Ovary (tissue), 9 donors: ENCODE measurements around the gene GMPR. TPM values are rescaled to one million over a fixed set of nuclear protein-coding genes. Genes with fewer than 3 reads are reported as not detected.

Source experiments
- DNase-seq, 5 donors: peaks; one replicate each; pipeline ENCODE4 v3.0.0-alpha.2; 2019 to 2020
- H3K27ac ChIP-seq, 2 donors: fragments of 200-600 bp; one replicate each; pipeline versions ENCODE4 v1.5.1 to v1.8.0; 2019 to 2022
- H3K27me3 ChIP-seq: fragments of 200-600 bp; one replicate; pipeline ENCODE4 v1.8.0; 2022
- H3K36me3 ChIP-seq: fragments of 200-600 bp; sonication (generic); one replicate; pipeline ENCODE4 v1.5.1; 2019
- H3K4me1 ChIP-seq: one replicate; pipeline ENCODE4 v1.8.1; 2013; ENCODE audit warnings: mild to moderate bottlenecking, moderate library complexity; ENCODE audit not compliant: insufficient read depth
- H3K4me3 ChIP-seq: fragments of 200-600 bp; sonication (generic); one replicate; pipeline ENCODE4 v1.5.1; 2017
- H3K9me3 ChIP-seq, 2 donors: fragments of 200-600 bp in 1 of 2; sonication (generic) in 1 of 2; one replicate each; pipeline versions ENCODE4 v1.5.1 to v1.8.1; 2013 to 2019; ENCODE audit warnings: mild to moderate bottlenecking in 1 of 2, moderate library complexity in 1 of 2
- CTCF ChIP-seq, 3 donors: fragments of 450-650 bp in 2 of 3; fragments of 200-600 bp in 1 of 3; IDR thresholded peaks; one replicate each; pipeline versions ENCODE4 v1.5.1 to v1.8.0; 2016 to 2022; ENCODE audit warnings: antibody characterized with exemption in 3 of 3, mild to moderate bottlenecking in 1 of 3
- EP300 ChIP-seq: sonication (generic); formaldehyde crosslinking; IDR thresholded peaks from one replicate; pipeline ENCODE4 v1.6.1; 2017; ENCODE audit warnings: antibody characterized with exemption
- POLR2A ChIP-seq: fragments of 450-650 bp; IDR thresholded peaks from one replicate; pipeline ENCODE4 v1.6.1; 2017; ENCODE audit warnings: antibody characterized with exemption, mild to moderate bottlenecking, moderate library complexity
- WGBS, 3 donors: extraction: QIAGEN DNeasy Blood & Tissue Kit in 1 of 3; methylation state at CpG; one replicate each; pipeline versions ENCODE4 v1.1.5 to v1.1.7; 2013 to 2017; 5-methylcytosine and 5-hydroxymethylcytosine counted together
- intact Hi-C, 4 donors: fragments of 100-400 bp; cut with DNase I; formaldehyde crosslinking; loops; one replicate each; pipeline versions ENCODE4 v1.11.0 to v1.15.1; 2022 to 2023
- polyA plus RNA-seq, 2 donors: library from polyadenylated mRNA; stranded (reverse); fragments of 200-250 nt in 1 of 2; fragments of 350-450 nt in 1 of 2; fragmentation: Illumina TruSeq in 1 of 2; extraction: RNeasy Lipid Tissue Mini Kit (QIAGEN cat#74804) in 1 of 2; gene quantifications; one replicate each; pipeline ENCODE4 v1.2.3, GENCODE V29; 2013 to 2014
- total RNA-seq, 7 donors: library from RNA; depleted of rRNA in 2 of 7; stranded (reverse); fragments of >200 nt in 2 of 7; fragmentation: NEBNext Ultra II Directional in 3 of 7; extraction: Animal tissue kit (Norgen Biotek cat#: 25700) in 3 of 7; gene quantifications; one replicate each; pipeline versions ENCODE4 v1.1.0 to v1.2.4, GENCODE V29; 2016 to 2023
- donor health status: DM: no; HTN: no; CAD: no; lungs with moderate emphysema.
- donor health status: DM: no; HTN: no; CAD: no.
- donor health status: Bipolar disorder and iron deficiency.
- donor health status: DM: yes; HTN: yes; CAD: no.
- donor health status: DM: no; HTN: no; CAD: no.
- donor health status: DM: yes; HTN: yes; CAD: no.

The GMPR gene
- total and polyA plus RNA-seq, 9 donors = 18.6 to 50.2 (median 35.1) TPM

GRCh38 chr6:16285467-16286150 lies 47.2 kb downstream of the GMPR start:
- no peaks in the 10 kb centered on the region for H3K4me1 ChIP-seq
- WGBS, 3 donors = 86 to 90% (median 88%) methylated on average over 11 of the region's 11 CpGs
- DNase-seq = no peak
- no peak overlapping the region for H3K27ac ChIP-seq
- intact Hi-C loops = no loop called here
- TF ChIP-seq POLR2A (no peak), CTCF (IDR thresholded peaks at IDR 0.05) (no peak), EP300 (no peak)
- H3K36me3 ChIP-seq = no peaks in the 10 kb centered on the region
- H3K4me3 ChIP-seq = no peak overlapping the region
- no peaks in the 10 kb centered on the region for H3K27me3 ChIP-seq
- no peaks in the 10 kb centered on the region for H3K9me3 ChIP-seq

GRCh38 chr6:16286151-16286522 lies 47.8 kb downstream of the GMPR start:
- TF ChIP-seq CTCF (IDR thresholded peaks at IDR 0.05) (peak in 2 of 3 donors; percentile 9 to 12), EP300 (no peak), POLR2A (no peak)
- intact Hi-C loops = no loop called here

GRCh38 chr6:16288163-16288562 lies 49.8 kb downstream of the GMPR start:
- H3K27ac ChIP-seq = no peak overlapping the region
- intact Hi-C loops = no loop called here
- H3K27me3 ChIP-seq = no peaks in the 10 kb centered on the region
- TF ChIP-seq POLR2A = no peak
- TF ChIP-seq CTCF (IDR thresholded peaks at IDR 0.05) = no peak
- no peak for TF ChIP-seq EP300
- DNase-seq = no peak
- WGBS, 3 donors = 93 to 97% (median 96%) methylated on average over 26 of the region's 26 CpGs
- H3K4me1 ChIP-seq = no peaks in the 10 kb centered on the region
- H3K4me3 ChIP-seq = no peak overlapping the region
- H3K36me3 ChIP-seq = no peaks in the 10 kb centered on the region
- H3K9me3 ChIP-seq = no peaks in the 10 kb centered on the region

More at GRCh38 chr6:16286151-16286522, 47.8 kb downstream of the GMPR start:
- Histone ChIP-seq H3K27ac (no peak overlapping the region), H3K4me3 (no peak overlapping the region), H3K9me3 (no peaks in the 10 kb centered on the region), H3K4me1 (no peaks in the 10 kb centered on the region), H3K36me3 (no peaks in the 10 kb centered on the region), H3K27me3 (no peaks in the 10 kb centered on the region)
- 58 to 68% (median 64%) methylated on average over 15 of the region's 15 CpGs for WGBS, 3 donors
- DNase-seq = peak in 1 of 5 donors; percentile 37

GRCh38 chr6:16291739-16292138 lies 53.4 kb downstream of the GMPR start:
- DNase-seq = no peak
- no peaks in the 10 kb centered on the region for H3K27me3 ChIP-seq
- H3K27ac ChIP-seq = no peak overlapping the region
- WGBS, 3 donors = 79 to 88% (median 82%) methylated on average over 6 of the region's 6 CpGs
- TF ChIP-seq EP300 (no peak), POLR2A (no peak), CTCF (IDR thresholded peaks at IDR 0.05) (no peak)
- H3K36me3 ChIP-seq = no peaks in the 10 kb centered on the region
- H3K9me3 ChIP-seq = no peaks in the 10 kb centered on the region
- H3K4me3 ChIP-seq = no peak overlapping the region
- no peaks in the 10 kb centered on the region for H3K4me1 ChIP-seq
- intact Hi-C loops = no loop called here
